Measurements from ENCODE around the gene NETO2. TPM values are rescaled to one million over a fixed set of nuclear protein-coding genes. Genes with fewer than 3 reads are reported as not detected.
"Not testable (repeated sequence)": the region's sequence is repeated elsewhere in the genome, so short reads cannot be mapped to it uniquely, and the experiment has no call there.

NETO2 gene
- polyA plus RNA-seq, 4 donors = 26.6 to 33.3 (median 31.3) TPM

- DNase-seq (ENCODE audit: low read depth in 4 of 4, low spot score in 3 of 4) = no peak
Observed at GRCh38 chr16:47067203-47067602, 76.5 kb downstream of the NETO2 start.

GRCh38 chr16:47065766-47066688 lies 77.7 kb downstream of the NETO2 start:
- no peak for DNase-seq (ENCODE audit: low read depth in 4 of 4, low spot score in 3 of 4)

- no peak for DNase-seq (ENCODE audit: low read depth in 4 of 4, low spot score in 3 of 4)
Observed at GRCh38 chr16:47064775-47065174, 79.0 kb downstream of the NETO2 start.

GRCh38 chr16:47063011-47063724 lies 80.6 kb downstream of the NETO2 start:
- DNase-seq (ENCODE audit: low read depth in 4 of 4, low spot score in 3 of 4) = no peak

GRCh38 chr16:47061204-47061603 lies 82.5 kb downstream of the NETO2 start:
- DNase-seq (ENCODE audit: low read depth in 4 of 4, low spot score in 3 of 4) = no peak

GRCh38 chr16:47060596-47060995 lies 83.1 kb downstream of the NETO2 start:
- no peak for DNase-seq (ENCODE audit: low read depth in 4 of 4, low spot score in 3 of 4)

GRCh38 chr16:47059991-47060390 lies 83.8 kb downstream of the NETO2 start:
- DNase-seq (ENCODE audit: low read depth in 4 of 4, low spot score in 3 of 4) = no peak

- DNase-seq (ENCODE audit: low read depth in 4 of 4, low spot score in 3 of 4) = not testable (repeated sequence)
Observed at GRCh38 chr16:47059130-47059529, 84.6 kb downstream of the NETO2 start.

- no peak for DNase-seq (ENCODE audit: low read depth in 4 of 4, low spot score in 3 of 4)
Observed at GRCh38 chr16:47058295-47059086, 85.3 kb downstream of the NETO2 start.

GRCh38 chr16:47057630-47057993 lies 86.1 kb downstream of the NETO2 start:
- DNase-seq (ENCODE audit: low read depth in 4 of 4, low spot score in 3 of 4) = no peak

GRCh38 chr16:47056688-47057629 lies 86.8 kb downstream of the NETO2 start:
- no peak for DNase-seq (ENCODE audit: low read depth in 4 of 4, low spot score in 3 of 4)

- not testable (repeated sequence) for DNase-seq (ENCODE audit: low read depth in 4 of 4, low spot score in 3 of 4)
Observed at GRCh38 chr16:47056061-47056460, 87.7 kb downstream of the NETO2 start.

GRCh38 chr16:47055136-47055885 lies 88.4 kb downstream of the NETO2 start:
- no peak for DNase-seq (ENCODE audit: low read depth in 4 of 4, low spot score in 3 of 4)

- DNase-seq (ENCODE audit: low read depth in 4 of 4, low spot score in 3 of 4) = no peak
Observed at GRCh38 chr16:47054306-47054705, 89.4 kb downstream of the NETO2 start.

- no peak for DNase-seq (ENCODE audit: low read depth in 4 of 4, low spot score in 3 of 4)
Observed at GRCh38 chr16:47053895-47054294, 89.8 kb downstream of the NETO2 start.

GRCh38 chr16:47052666-47053640 lies 90.8 kb downstream of the NETO2 start:
- DNase-seq (ENCODE audit: low read depth in 4 of 4, low spot score in 3 of 4) = no peak

- DNase-seq (ENCODE audit: low read depth in 4 of 4, low spot score in 3 of 4) = no peak
Observed at GRCh38 chr16:47051031-47051430, 92.7 kb downstream of the NETO2 start.

Measured in left renal pelvis (tissue), 4 donors.